Spleen (tissue), 11 donors: ENCODE data around the gene HAUS7. TPM values are rescaled to one million over a fixed set of nuclear protein-coding genes. Genes with fewer than 3 reads are reported as not detected.

Experiments used
- DNase-seq: peaks from one replicate; pipeline ENCODE4 v3.0.0-alpha.2; 2020
- H3K27ac ChIP-seq, 8 donors: fragments of 200-600 bp; sonication (generic) in 7 of 8; 1 replicate in 4 of 8; 2 replicates in 4 of 8; pipeline versions ENCODE4 v1.5.0 to v1.8.0; 2016 to 2021; ENCODE audit warnings: inconsistent platforms in 4 of 8, mild to moderate bottlenecking in 4 of 8, moderate library complexity in 1 of 8
- H3K27me3 ChIP-seq, 7 donors: fragments of 200-600 bp; sonication (generic) in 6 of 7; replicated peaks in 1 of 7; 1 replicate in 4 of 7; 2 replicates in 3 of 7; pipeline versions ENCODE4 v1.5.0 to v1.8.0; 2016 to 2021; ENCODE audit warnings: inconsistent platforms in 3 of 7, mild to moderate bottlenecking in 1 of 7
- H3K36me3 ChIP-seq, 6 donors: fragments of 200-600 bp; sonication (generic) in 5 of 6; 1 replicate in 4 of 6; 2 replicates in 2 of 6; pipeline versions ENCODE4 v1.5.0 to v1.8.0; 2016 to 2021; ENCODE audit warnings: inconsistent platforms in 2 of 6
- H3K4me1 ChIP-seq, 6 donors: fragments of 200-600 bp; sonication (generic) in 5 of 6; 1 replicate in 3 of 6; 2 replicates in 3 of 6; pipeline versions ENCODE4 v1.5.0 to v1.8.0; 2016 to 2021; ENCODE audit warnings: inconsistent platforms in 3 of 6
- H3K4me3 ChIP-seq, 8 donors: fragments of 200-600 bp; sonication (generic) in 7 of 8; 1 replicate in 4 of 8; 2 replicates in 4 of 8; pipeline versions ENCODE4 v1.5.0 to v1.8.0; 2016 to 2021; ENCODE audit warnings: inconsistent platforms in 4 of 8, mild to moderate bottlenecking in 4 of 8, moderate library complexity in 2 of 8
- H3K9me3 ChIP-seq, 8 donors: fragments of 200-600 bp; sonication (generic) in 7 of 8; 1 replicate in 4 of 8; 2 replicates in 4 of 8; pipeline versions ENCODE4 v1.5.0 to v1.8.0; 2016 to 2021; ENCODE audit warnings: inconsistent platforms in 4 of 8
- POLR2A ChIP-seq, 3 donors: fragments of 450-650 bp; IDR thresholded peaks; one replicate each; pipeline ENCODE4 v1.5.1; 2017; ENCODE audit warnings: antibody characterized with exemption in 3 of 3, mild to moderate bottlenecking in 1 of 3
- POLR2AphosphoS5 ChIP-seq, 3 donors: sonication (generic); formaldehyde crosslinking; IDR thresholded peaks; one replicate each; pipeline ENCODE4 v1.5.1; 2017; ENCODE audit warnings: antibody characterized with exemption in 3 of 3
- WGBS, 5 donors: extraction: QIAGEN DNeasy Blood & Tissue Kit in 3 of 5; methylation state at CpG; one replicate each; pipeline versions ENCODE4 v1.1.5 to v1.1.7; 2013 to 2018; 5-methylcytosine and 5-hydroxymethylcytosine counted together
- intact Hi-C: fragments of 100-400 bp; cut with DNase I; formaldehyde crosslinking; loops from one replicate; pipeline ENCODE4 v1.15.0; 2023; ENCODE audit warnings: low total_unique reads
- polyA plus RNA-seq, 3 donors: library from polyadenylated mRNA; stranded (reverse); fragments of 200-250 nt; gene quantifications; one replicate each; pipeline ENCODE4 v1.2.1, GENCODE V29; 2013
- total RNA-seq, 7 donors: library from RNA; depleted of rRNA in 3 of 7; stranded (reverse); fragments of >200 nt in 3 of 7; fragmentation: NEBNext Ultra II Directional in 4 of 7; extraction: Animal tissue kit (Norgen Biotek cat#: 25700) in 4 of 7; gene quantifications; one replicate each; pipeline versions ENCODE4 v1.1.0 to v1.2.1, GENCODE V29; 2016 to 2021
- TF ChIP-seq, protein P1 (sequence below), 11 experiments: fragments of 200-600 bp in 7 of 11; fragments of 450-650 bp in 4 of 11; sonication (generic) in 4 of 11; IDR thresholded peaks in 8 of 11; conservative IDR thresholded peaks in 3 of 11; 1 replicate in 7 of 11; 2 replicates in 4 of 11; pipeline versions ENCODE4 v1.4.0 to v1.8.0; 2016 to 2021; ENCODE audit warnings: antibody characterized with exemption in 11 of 11, inconsistent platforms in 4 of 11, mild to moderate bottlenecking in 1 of 11
- donor health status: healthy with polysubstance abuse.
- donor health status: DM: no; HTN: no; CAD: no; lungs with moderate emphysema.
- donor health status: DM: no; HTN: no; CAD: no.
- donor health status: Bipolar disorder and iron deficiency.
- donor health status: healthy.
- donor health status: DM: no; HTN: no; CAD: no.
- donor health status: DM: yes; HTN: yes; CAD: no.

The HAUS7 gene
- total and polyA plus RNA-seq, 10 donors, result 23.6 to 83.7 (median 34.5) TPM

DNA sequence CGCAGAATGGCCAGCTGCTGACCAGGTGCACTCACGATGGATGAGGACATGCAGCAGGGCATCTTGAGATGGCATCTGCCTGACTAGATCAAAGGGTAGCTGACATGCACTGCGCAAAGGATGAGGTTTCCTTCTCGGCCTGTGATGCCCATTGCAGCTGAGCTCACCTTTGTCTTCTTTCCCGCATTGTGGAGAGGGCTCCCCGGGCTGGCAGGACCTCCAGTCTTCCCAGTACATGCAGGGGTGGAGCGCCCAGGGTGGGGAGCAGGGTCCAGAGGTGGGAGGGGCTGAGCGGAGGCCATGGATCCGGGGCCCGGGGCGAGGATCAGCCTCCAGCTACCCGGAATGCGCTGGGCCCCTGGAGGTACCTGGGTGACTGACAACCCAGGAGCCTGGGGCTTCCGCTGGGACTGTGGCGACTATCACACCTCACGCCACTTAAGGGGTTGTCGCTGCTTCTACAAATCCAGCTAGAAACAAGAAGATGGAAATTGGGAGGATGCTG lies 36.5 kb downstream of the HAUS7 start:
- Histone ChIP-seq H3K27ac (no peak overlapping the region), H3K27me3 (peaks cover 0 to 15% (median 0%) of the 10 kb centered on the region in 7 donors), H3K4me3 (no peak overlapping the region), H3K36me3 (no peaks in the 10 kb centered on the region), H3K9me3 (peaks cover 0 to 12% (median 1%) of the 10 kb centered on the region in 8 donors), H3K4me1 (no peaks in the 10 kb centered on the region)
- intact Hi-C loops, result no loop called here
- TF ChIP-seq POLR2A (IDR thresholded peaks at IDR 0.05) (no peak), POLR2AphosphoS5 (IDR thresholded peaks at IDR 0.05) (no peak)
- TF ChIP-seq, protein P1, sequence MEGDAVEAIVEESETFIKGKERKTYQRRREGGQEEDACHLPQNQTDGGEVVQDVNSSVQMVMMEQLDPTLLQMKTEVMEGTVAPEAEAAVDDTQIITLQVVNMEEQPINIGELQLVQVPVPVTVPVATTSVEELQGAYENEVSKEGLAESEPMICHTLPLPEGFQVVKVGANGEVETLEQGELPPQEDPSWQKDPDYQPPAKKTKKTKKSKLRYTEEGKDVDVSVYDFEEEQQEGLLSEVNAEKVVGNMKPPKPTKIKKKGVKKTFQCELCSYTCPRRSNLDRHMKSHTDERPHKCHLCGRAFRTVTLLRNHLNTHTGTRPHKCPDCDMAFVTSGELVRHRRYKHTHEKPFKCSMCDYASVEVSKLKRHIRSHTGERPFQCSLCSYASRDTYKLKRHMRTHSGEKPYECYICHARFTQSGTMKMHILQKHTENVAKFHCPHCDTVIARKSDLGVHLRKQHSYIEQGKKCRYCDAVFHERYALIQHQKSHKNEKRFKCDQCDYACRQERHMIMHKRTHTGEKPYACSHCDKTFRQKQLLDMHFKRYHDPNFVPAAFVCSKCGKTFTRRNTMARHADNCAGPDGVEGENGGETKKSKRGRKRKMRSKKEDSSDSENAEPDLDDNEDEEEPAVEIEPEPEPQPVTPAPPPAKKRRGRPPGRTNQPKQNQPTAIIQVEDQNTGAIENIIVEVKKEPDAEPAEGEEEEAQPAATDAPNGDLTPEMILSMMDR (IDR thresholded peaks at IDR 0.05 in 8 of 11, conservative IDR thresholded peaks at IDR 0.05 in 3 of 11), result no peak
- 83 to 96% (median 89%) methylated on average over 3 to 17 of the region's 17 CpGs for WGBS, 5 donors
- no peak for DNase-seq

GRCh38 chrX:153433161-153433680 lies 37.2 kb downstream of the HAUS7 start:
- DNase-seq, result no peak

DNA sequence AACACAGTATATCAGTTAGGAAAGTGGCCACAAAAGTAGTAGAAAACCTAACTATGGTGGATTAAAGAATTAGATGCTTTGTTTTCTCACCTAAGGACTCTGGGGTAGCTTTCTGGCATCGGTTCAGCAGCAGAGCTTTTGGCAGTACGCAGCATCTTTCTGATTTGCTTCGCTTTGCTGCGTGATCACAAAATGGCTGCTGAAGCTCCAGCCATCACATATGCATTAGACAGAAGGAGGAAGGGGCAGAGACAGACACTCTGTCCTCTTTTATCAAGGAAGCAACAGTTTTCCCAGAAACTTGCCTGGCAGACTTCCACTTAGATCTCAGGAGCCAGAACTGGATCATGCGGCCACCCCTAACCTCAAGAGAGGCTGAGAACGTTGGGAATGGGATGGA lies 39.6 kb downstream of the HAUS7 start:
- Histone ChIP-seq H3K4me3 (no peak overlapping the region), H3K27me3 (peaks cover 0 to 10% (median 0%) of the 10 kb centered on the region in 7 donors), H3K27ac (no peak overlapping the region), H3K4me1 (no peaks in the 10 kb centered on the region), H3K9me3 (peaks cover 0 to 17% (median 1%) of the 10 kb centered on the region in 8 donors), H3K36me3 (no peaks in the 10 kb centered on the region)
- 78 to 96% (median 88%) methylated on average over 6 of the region's 6 CpGs for WGBS, 5 donors
- DNase-seq, result no peak
- TF ChIP-seq POLR2AphosphoS5 (IDR thresholded peaks at IDR 0.05), result no peak
- TF ChIP-seq POLR2A (IDR thresholded peaks at IDR 0.05), result no peak
- TF ChIP-seq, protein P1 (IDR thresholded peaks at IDR 0.05 in 8 of 11, conservative IDR thresholded peaks at IDR 0.05 in 3 of 11), result no peak
- intact Hi-C loops, result no loop called here

More at GRCh38 chrX:153433161-153433680, 37.2 kb downstream of the HAUS7 start:
- 76 to 86% (median 80%) methylated on average over 1 to 12 of the region's 12 CpGs for WGBS, 5 donors
- Histone ChIP-seq H3K4me3 (no peak overlapping the region), H3K4me1 (no peaks in the 10 kb centered on the region), H3K27me3 (peaks cover 0 to 11% (median 0%) of the 10 kb centered on the region in 7 donors), H3K9me3 (peaks cover 0 to 12% (median 1%) of the 10 kb centered on the region in 8 donors), H3K36me3 (no peaks in the 10 kb centered on the region), H3K27ac (no peak overlapping the region)
- intact Hi-C loops, result no loop called here
- TF ChIP-seq POLR2AphosphoS5 (IDR thresholded peaks at IDR 0.05) (no peak), POLR2A (IDR thresholded peaks at IDR 0.05) (no peak)
- TF ChIP-seq, protein P1 (IDR thresholded peaks at IDR 0.05 in 8 of 11, conservative IDR thresholded peaks at IDR 0.05 in 3 of 11), result no peak

DNA sequence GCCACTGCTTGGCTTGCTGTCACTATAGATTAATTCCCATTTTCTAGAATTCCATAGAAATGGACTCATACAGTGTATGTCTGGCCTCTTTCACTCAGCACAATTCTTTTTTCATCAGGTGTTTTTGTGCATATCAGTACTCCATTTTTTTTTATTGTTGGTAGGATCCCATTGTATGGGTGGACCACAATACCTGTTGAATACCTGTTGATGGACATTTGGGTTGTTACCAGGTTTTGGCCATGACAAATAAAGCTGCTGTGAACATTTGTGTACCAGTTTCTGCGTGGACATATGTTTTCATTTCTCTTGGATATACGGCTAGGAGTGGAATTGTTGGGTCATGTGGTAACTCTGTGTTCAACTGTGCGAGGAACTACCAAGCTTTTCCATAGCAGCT lies 44.2 kb downstream of the HAUS7 start:
- DNase-seq, result no peak
- Histone ChIP-seq H3K27ac (no peak overlapping the region), H3K4me1 (no peaks in the 10 kb centered on the region), H3K9me3 (peaks cover 0 to 13% (median 1%) of the 10 kb centered on the region in 8 donors), H3K36me3 (peaks cover 0 to 14% (median 2%) of the 10 kb centered on the region in 6 donors), H3K27me3 (peaks cover 0 to 3% (median 0%) of the 10 kb centered on the region in 7 donors), H3K4me3 (no peak overlapping the region)
- 81 to 94% (median 90%) methylated on average over 3 of the region's 3 CpGs for WGBS, 5 donors
- intact Hi-C loops, result no loop called here
- no peak for TF ChIP-seq POLR2AphosphoS5 (IDR thresholded peaks at IDR 0.05)
- no peak for TF ChIP-seq POLR2A (IDR thresholded peaks at IDR 0.05)
- TF ChIP-seq, protein P1 (IDR thresholded peaks at IDR 0.05 in 8 of 11, conservative IDR thresholded peaks at IDR 0.05 in 3 of 11), result no peak
